H1 (cell line): ENCODE measurements around the gene RWDD3. TPM values are rescaled to one million over a fixed set of nuclear protein-coding genes. Genes with fewer than 3 reads are reported as not detected.

Source experiments
- JUN ChIP-seq: IDR thresholded peaks from 2 replicates; pipeline ENCODE4 v1.6.1; 2011; ENCODE audit warnings: low read depth, mild to moderate bottlenecking, improper control_type of control experiment, low read length
- JUND ChIP-seq: IDR thresholded peaks from 2 replicates; pipeline ENCODE4 v1.6.1; 2011; ENCODE audit warnings: mild to moderate bottlenecking, improper control_type of control experiment, low read length
- SP1 ChIP-seq: IDR thresholded peaks from 2 replicates; pipeline ENCODE4 v1.6.1; 2011; ENCODE audit warnings: low read depth, low read length
- polyA plus RNA-seq, 7 experiments: library from polyadenylated mRNA; depleted of rRNA in 3 of 7; stranded (reverse) in 5 of 7; unstranded in 2 of 7; fragments of >200 nt in 5 of 7; fragments of 200-250 nt in 2 of 7; gene quantifications; 1 replicate in 5 of 7; 2 replicates in 1 of 7; 4 replicates in 1 of 7; pipeline versions ENCODE4 v1.2.1 to v1.2.3, GENCODE V29; 2011 to 2013; ENCODE audit warnings: missing spikeins in 2 of 7, mixed read lengths in 2 of 7
- total RNA-seq: library from RNA; stranded (reverse); fragmentation: NEBNext Ultra II Directional; extraction: Animal tissue kit (Norgen Biotek cat#: 25700); gene quantifications from 2 replicates; pipeline ENCODE4 v1.2.1, GENCODE V29; 2021

Gene RWDD3
- total and polyA plus RNA-seq, 2 of the 8 experiments (the other 6 are each of a cell fraction or from before 2014, with no cell fraction given): 7.9 to 14.5 TPM

GRCh38 chr1:95233737-95234500, at the start of gene RWDD3 (continued):
- TF ChIP-seq JUN: no peak
- no peak for TF ChIP-seq JUND
- no peak for TF ChIP-seq SP1
